ENCODE data around the gene ATF5. TPM values are rescaled to one million over a fixed set of nuclear protein-coding genes. Genes with fewer than 3 reads are reported as not detected.

Gene ATF5
- total RNA-seq, 5 donors from 2014 or later (not counting 1 experiment from before 2014, with no cell fraction given), result 8.5 to 18.9 (median 11.2) TPM

DNA sequence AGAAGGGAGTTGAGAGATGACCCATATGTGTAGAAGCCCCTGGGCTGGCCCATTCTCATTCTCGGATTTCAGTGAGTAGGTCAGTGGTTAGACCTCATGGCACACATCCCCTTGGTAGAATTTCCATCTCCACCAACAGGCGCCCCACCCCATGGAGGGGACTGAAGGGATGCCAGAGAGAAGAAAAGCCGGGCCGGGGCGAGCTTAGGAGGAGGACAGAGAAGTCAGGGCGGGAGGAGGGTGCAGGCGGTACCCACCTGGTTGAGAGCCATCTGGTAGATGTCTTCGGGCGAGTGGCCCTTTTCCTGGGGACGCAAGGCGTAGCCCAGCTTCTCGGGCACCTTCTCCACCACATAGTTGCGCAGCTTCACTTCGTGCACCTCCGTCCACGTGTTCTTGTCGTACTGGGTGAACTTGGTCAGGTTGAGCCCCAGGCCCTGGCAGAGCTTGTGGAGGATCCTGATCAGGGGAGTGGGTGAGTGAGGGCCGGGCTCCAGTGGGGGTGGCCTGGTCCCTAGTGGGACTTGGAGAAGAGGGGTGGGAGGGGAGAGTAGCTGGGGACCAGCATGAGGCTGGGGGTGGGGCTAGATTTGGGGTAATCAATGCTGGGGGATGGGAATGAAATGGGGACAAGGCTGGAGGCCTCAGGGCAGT lies 34.9 kb upstream of the ATF5 start:
- DNase-seq (no peak), ATAC-seq (replicated peaks in 1 of 4) (no peak)
- H3K4me3 ChIP-seq (ENCODE audit: control insufficient read depth in 1 of 2, extremely low read depth in 1 of 2, low read length in 1 of 2), result no peak overlapping the region
- H3K27me3 ChIP-seq (replicated peaks in 1 of 2; ENCODE audit: control insufficient read depth in 2 of 2, extremely low read depth in 1 of 2, insufficient read depth in 2 of 2, low read length in 1 of 2), result peaks cover 0 to 3% of the 10 kb centered on the region in 2 experiments
- H3K9me3 ChIP-seq, result no peaks in the 10 kb centered on the region
- POLR2A ChIA-PET, result interaction anchor here (0.7 to 1.2 kb wide), 2 partner anchors 19 to 91 kb away, joined by 5 to 9 read pairs; no protein-coding TSS in a partner anchor
- peaks cover 11 to 56% of the 10 kb centered on the region in 2 experiments for H3K4me1 ChIP-seq (ENCODE audit: control insufficient read depth in 1 of 2, extremely low read depth in 1 of 2, insufficient read depth in 2 of 2, low read length in 2 of 2)
- no peaks in the 10 kb centered on the region for H3K36me3 Mint-ChIP-seq
- WGBS (ENCODE audit: insufficient coverage), result 92% methylated on average over 16 of the region's 18 CpGs
- H3K4me3 Mint-ChIP-seq, result peak overlapping the region in 1 of 3 donors; percentile 17
- CTCF ChIA-PET, result interaction anchor here in 1 of 2 donors (0.7 kb wide), 1 partner anchor 45 kb away, joined by 12 read pairs; no protein-coding TSS in a partner anchor
- no peaks in the 10 kb centered on the region for H3K9me3 Mint-ChIP-seq
- no peaks in the 10 kb centered on the region for H3K27me3 Mint-ChIP-seq
- peak overlapping the region; percentile 100 for H3K27ac ChIP-seq (ENCODE audit: low read length)
- H3K27ac Mint-ChIP-seq, result no peak overlapping the region
- no peaks in the 10 kb centered on the region for H3K36me3 ChIP-seq (ENCODE audit: control insufficient read depth in 2 of 2, extremely low read depth in 1 of 2, insufficient read depth in 1 of 2, low read length in 1 of 2)
- peaks cover 28 to 51% (median 33%) of the 10 kb centered on the region in 3 donors for H3K4me1 Mint-ChIP-seq

DNA sequence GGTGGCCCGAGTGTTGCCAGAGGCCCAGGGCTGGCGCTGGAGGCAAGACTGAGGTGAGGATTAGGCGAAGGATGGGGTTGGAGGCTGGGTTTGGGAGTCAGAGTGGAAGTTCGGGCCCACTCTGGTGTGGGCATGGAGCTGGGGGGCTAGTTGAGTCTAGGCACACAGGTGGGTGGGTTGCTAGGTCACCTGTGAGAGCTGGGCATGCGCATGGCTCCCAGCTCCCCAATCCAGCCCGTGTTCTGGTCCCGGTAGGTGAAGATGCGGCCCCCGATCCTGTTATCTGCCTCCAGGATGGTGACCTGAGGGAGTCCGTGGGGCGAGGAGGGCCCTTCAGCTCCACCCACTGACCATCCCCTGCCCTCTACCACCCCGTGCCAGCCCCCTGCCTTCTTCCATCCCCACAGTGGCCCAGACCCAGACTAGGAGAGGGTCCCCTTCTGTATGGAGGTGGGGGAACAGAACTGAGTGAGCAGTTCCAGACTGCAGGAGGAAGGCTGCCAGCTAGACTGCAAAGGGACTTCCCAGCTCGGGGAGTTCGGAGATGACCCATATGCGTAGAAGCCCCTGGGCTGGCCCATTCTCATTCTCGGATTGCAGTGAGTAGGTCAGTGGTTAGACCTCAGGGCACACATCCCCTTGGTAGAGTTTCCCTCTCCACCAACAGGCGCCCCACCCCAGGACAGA lies 34.0 kb upstream of the ATF5 start:
- CTCF ChIA-PET, result interaction anchor here in 1 of 2 donors (0.7 kb wide), 1 partner anchor 44 kb away, joined by 12 read pairs; no protein-coding TSS in a partner anchor

DNA sequence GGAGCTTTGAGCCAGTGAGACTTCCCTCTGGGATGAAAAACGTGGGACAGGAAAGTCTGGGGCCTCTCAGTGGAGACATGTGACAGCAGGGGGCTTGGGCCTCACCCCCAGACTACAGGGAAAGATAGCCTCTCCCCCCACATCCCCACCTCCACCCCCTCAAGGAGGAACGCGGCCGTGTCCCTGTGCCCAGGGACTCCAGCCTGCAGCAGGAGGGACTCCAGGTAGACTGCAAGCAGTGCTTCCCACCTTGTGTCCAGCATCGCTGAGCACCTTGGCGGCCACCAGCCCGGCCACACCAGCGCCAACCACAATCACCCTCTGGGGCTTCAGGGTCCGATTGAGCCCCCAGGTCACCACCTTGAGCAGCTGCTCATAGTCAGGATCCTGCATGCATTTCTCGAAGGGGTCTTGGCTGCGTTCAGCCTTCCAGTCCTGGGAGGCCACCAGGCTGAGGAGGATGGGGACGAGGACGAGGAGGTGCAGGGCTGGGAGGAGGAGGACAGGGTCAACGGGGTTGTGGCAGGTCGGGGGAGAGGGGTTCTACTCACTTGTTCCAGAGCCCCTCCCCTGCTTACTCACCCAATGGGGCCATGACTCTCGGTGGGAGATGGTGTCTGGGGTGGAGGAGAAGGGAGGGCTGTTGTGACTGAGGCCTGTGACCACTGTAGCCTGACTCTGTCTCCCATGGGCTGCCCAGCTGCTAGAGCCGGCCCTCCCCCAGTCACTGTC lies 33.3 kb upstream of the ATF5 start:
- WGBS (ENCODE audit: insufficient coverage), result 75% methylated on average over 11 of the region's 17 CpGs
- H3K36me3 Mint-ChIP-seq, result no peaks in the 10 kb centered on the region
- Histone ChIP-seq H3K27me3 (replicated peaks in 1 of 2; ENCODE audit: control insufficient read depth in 2 of 2, extremely low read depth in 1 of 2, insufficient read depth in 2 of 2, low read length in 1 of 2) (peaks cover 0 to 3% of the 10 kb centered on the region in 2 experiments), H3K27ac (ENCODE audit: low read length) (peak overlapping the region; percentile 100), H3K4me1 (ENCODE audit: control insufficient read depth in 1 of 2, extremely low read depth in 1 of 2, insufficient read depth in 2 of 2, low read length in 2 of 2) (peaks cover 11 to 43% of the 10 kb centered on the region in 2 experiments), H3K4me3 (ENCODE audit: control insufficient read depth in 1 of 2, extremely low read depth in 1 of 2, low read length in 1 of 2) (peak overlapping the region in 1 of 2 donors; percentile 3), H3K36me3 (ENCODE audit: control insufficient read depth in 2 of 2, extremely low read depth in 1 of 2, insufficient read depth in 1 of 2, low read length in 1 of 2) (no peaks in the 10 kb centered on the region), H3K9me3 (no peaks in the 10 kb centered on the region)
- no peak for DNase-seq
- no peak for ATAC-seq (replicated peaks in 1 of 4)
- POLR2A ChIA-PET, result interaction anchor here (0.6 kb wide), 2 partner anchors 37 to 44 kb away, joined by 3 read pairs; no protein-coding TSS in a partner anchor
- peaks cover 26 to 42% (median 28%) of the 10 kb centered on the region in 3 donors for H3K4me1 Mint-ChIP-seq
- no peaks in the 10 kb centered on the region for H3K27me3 Mint-ChIP-seq
- peak overlapping the region; percentile 93 to 96 for H3K27ac Mint-ChIP-seq
- peak overlapping the region in 2 of 3 donors; percentile 17 to 72 for H3K4me3 Mint-ChIP-seq
- H3K9me3 Mint-ChIP-seq, result no peaks in the 10 kb centered on the region
- CTCF ChIA-PET, result no interaction called here

More for the DNA sequence above, 34.0 kb upstream of the ATF5 start:
- Histone ChIP-seq H3K36me3 (ENCODE audit: control insufficient read depth in 2 of 2, extremely low read depth in 1 of 2, insufficient read depth in 1 of 2, low read length in 1 of 2) (no peaks in the 10 kb centered on the region), H3K9me3 (no peaks in the 10 kb centered on the region), H3K4me1 (ENCODE audit: control insufficient read depth in 1 of 2, extremely low read depth in 1 of 2, insufficient read depth in 2 of 2, low read length in 2 of 2) (peaks cover 11 to 50% of the 10 kb centered on the region in 2 experiments), H3K27me3 (replicated peaks in 1 of 2; ENCODE audit: control insufficient read depth in 2 of 2, extremely low read depth in 1 of 2, insufficient read depth in 2 of 2, low read length in 1 of 2) (peaks cover 0 to 3% of the 10 kb centered on the region in 2 experiments), H3K4me3 (ENCODE audit: control insufficient read depth in 1 of 2, extremely low read depth in 1 of 2, low read length in 1 of 2) (peak overlapping the region in 1 of 2 donors; percentile 3), H3K27ac (ENCODE audit: low read length) (peak overlapping the region; percentile 100)
- Mint-ChIP-seq H3K27ac (peak overlapping the region; percentile 81 to 93), H3K4me1 (peaks cover 28 to 46% (median 30%) of the 10 kb centered on the region in 3 donors), H3K27me3 (no peaks in the 10 kb centered on the region), H3K9me3 (no peaks in the 10 kb centered on the region), H3K4me3 (peak overlapping the region in 2 of 3 donors; percentile 17 to 72), H3K36me3 (no peaks in the 10 kb centered on the region)
- no peak for ATAC-seq (replicated peaks in 1 of 4)
- peak in 5 of 35 experiments; percentile 20 to 49 (median 27) for DNase-seq
- 89% methylated on average over 9 of the region's 17 CpGs for WGBS (ENCODE audit: insufficient coverage)
- POLR2A ChIA-PET, result interaction anchor here (0.6 kb wide), 2 partner anchors 37 to 43 kb away, joined by 3 read pairs; no protein-coding TSS in a partner anchor

DNA sequence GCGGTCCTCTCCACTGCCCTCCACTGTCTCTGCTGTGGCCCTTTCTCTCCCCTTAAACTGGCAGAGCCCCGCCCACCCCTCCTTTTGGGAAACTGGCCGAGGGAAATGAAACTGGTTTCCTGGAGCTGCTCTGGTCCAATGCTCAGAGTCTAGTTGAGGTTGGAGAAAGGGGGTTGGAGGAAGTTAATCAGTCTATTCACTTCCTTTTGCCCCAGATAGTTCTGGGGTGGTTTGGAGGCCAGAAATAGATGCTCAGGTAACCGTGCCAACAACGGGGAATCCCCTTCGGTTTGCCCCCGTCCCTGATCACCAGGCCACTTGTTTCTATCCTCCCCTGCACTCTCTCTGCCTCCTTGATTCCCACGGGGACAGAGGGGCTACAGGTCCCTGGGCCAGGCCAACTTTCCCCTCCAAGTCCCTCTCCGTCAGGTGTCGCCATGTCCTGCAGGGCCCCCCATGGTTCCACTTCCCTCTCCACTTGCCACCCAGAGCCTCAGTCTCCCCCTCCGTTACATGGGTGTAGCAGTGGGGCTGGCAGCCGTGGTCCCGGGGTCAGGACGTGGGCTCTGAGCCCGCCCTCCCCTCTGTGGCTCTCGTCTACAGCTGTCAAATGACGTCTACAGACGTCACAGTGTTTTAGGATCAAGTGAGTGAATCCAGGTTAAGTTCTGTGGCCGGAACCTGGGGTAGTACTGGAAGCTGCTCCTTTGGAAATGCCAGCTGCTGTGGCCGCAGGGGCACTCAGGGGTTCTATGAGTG lies 32.0 kb upstream of the ATF5 start, which contains the start of gene IL4I1:
Gene IL4I1 (minus strand): TSS at position 25 of the 759 bp plus-strand sequence. CDS start 727 bp downstream, outside the sequence.
- Histone ChIP-seq H3K27ac (ENCODE audit: low read length) (peak within 1 kb of the TSS; percentile 100), H3K9me3 (no peaks in the 10 kb centered on the region), H3K4me1 (ENCODE audit: control insufficient read depth in 1 of 2, extremely low read depth in 1 of 2, insufficient read depth in 2 of 2, low read length in 2 of 2) (peaks cover 11 to 39% of the 10 kb centered on the region in 2 experiments), H3K27me3 (replicated peaks in 1 of 2; ENCODE audit: control insufficient read depth in 2 of 2, extremely low read depth in 1 of 2, insufficient read depth in 2 of 2, low read length in 1 of 2) (peaks cover 0 to 3% of the 10 kb centered on the region in 2 experiments), H3K4me3 (ENCODE audit: control insufficient read depth in 1 of 2, extremely low read depth in 1 of 2, low read length in 1 of 2) (peak within 1 kb of the TSS; percentile 38 to 47), H3K36me3 (ENCODE audit: control insufficient read depth in 2 of 2, extremely low read depth in 1 of 2, insufficient read depth in 1 of 2, low read length in 1 of 2) (no peaks in the 10 kb centered on the region)
- Mint-ChIP-seq H3K9me3 (no peaks in the 10 kb centered on the region), H3K4me1 (peaks cover 23 to 39% (median 28%) of the 10 kb centered on the region in 3 donors), H3K36me3 (no peaks in the 10 kb centered on the region), H3K27me3 (no peaks in the 10 kb centered on the region), H3K27ac (peak within 1 kb of the TSS; percentile 93 to 96), H3K4me3 (peak within 1 kb of the TSS; percentile 69 to 78 (median 72))
- DNase-seq (peak in 34 of 35 experiments; percentile 36 to 87 (median 62)), ATAC-seq (replicated peaks in 1 of 4) (peak; percentile 58 to 72 (median 63))
- WGBS (ENCODE audit: insufficient coverage), result 5% methylated on average over 11 of the region's 20 CpGs
- ChIA-PET POLR2A (interaction anchor here in 1 of 2 donors (0.6 to 1.5 kb wide), 3 partner anchors 28 to 33 kb away, joined by 3 to 9 read pairs (median 3); partner anchors contain the start of gene NUP62), CTCF (interaction anchor here in 1 of 2 donors (1.4 kb wide), 1 partner anchor 9 kb away, joined by 3 read pairs; no protein-coding TSS in a partner anchor)

DNA sequence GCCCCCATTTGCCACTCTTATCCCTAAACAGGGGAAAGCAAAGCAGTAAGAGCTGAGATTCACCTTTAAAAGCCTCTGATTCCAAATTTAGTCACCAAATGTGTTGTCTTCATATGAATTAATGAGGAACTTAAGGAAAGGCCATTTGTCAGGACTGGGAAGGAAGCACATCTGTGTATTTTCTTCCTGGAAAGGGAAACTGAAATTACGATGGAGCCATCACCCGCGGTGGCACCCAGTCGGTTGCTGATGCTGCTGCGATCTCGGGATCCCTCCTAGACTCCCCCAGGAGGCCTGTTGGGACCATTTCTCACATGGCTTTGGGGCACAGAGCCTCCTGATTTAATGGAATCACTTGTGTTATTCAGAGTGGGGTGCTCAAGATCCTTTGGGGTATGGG lies 24.9 kb upstream of the ATF5 start:
- DNase-seq, result no peak
- Mint-ChIP-seq H3K4me1 (peaks cover 0 to 10% (median 4%) of the 10 kb centered on the region in 3 donors), H3K36me3 (peaks cover 8% of the 10 kb centered on the region), H3K27ac (no peak overlapping the region), H3K9me3 (no peaks in the 10 kb centered on the region), H3K27me3 (no peaks in the 10 kb centered on the region), H3K4me3 (no peak overlapping the region)
- no peak overlapping the region for H3K27ac ChIP-seq (ENCODE audit: low read length)
- ChIA-PET CTCF (no interaction called here), POLR2A (no interaction called here)
- no peaks in the 10 kb centered on the region for H3K27me3 ChIP-seq (replicated peaks in 1 of 2; ENCODE audit: control insufficient read depth in 2 of 2, extremely low read depth in 1 of 2, insufficient read depth in 2 of 2, low read length in 1 of 2)
- H3K4me3 ChIP-seq (ENCODE audit: control insufficient read depth in 1 of 2, extremely low read depth in 1 of 2, low read length in 1 of 2), result no peak overlapping the region
- H3K9me3 ChIP-seq, result no peaks in the 10 kb centered on the region
- no peak for ATAC-seq (replicated peaks in 1 of 4)
- H3K4me1 ChIP-seq (ENCODE audit: control insufficient read depth in 1 of 2, extremely low read depth in 1 of 2, insufficient read depth in 2 of 2, low read length in 2 of 2), result peaks cover 0 to 3% of the 10 kb centered on the region in 2 experiments
- peaks cover 16 to 29% of the 10 kb centered on the region in 2 donors for H3K36me3 ChIP-seq (ENCODE audit: control insufficient read depth in 2 of 2, extremely low read depth in 1 of 2, insufficient read depth in 1 of 2, low read length in 1 of 2)
- WGBS (ENCODE audit: insufficient coverage), result 18% methylated on average over 3 of the region's 6 CpGs
